HG03460 (cell line): ENCODE measurements around the gene EXOC1.
A peak's percentile ranks its signal among the peaks of the same experiment; 100 is the strongest.
"Not testable (repeated sequence)": the region's sequence is repeated elsewhere in the genome, so short reads cannot be mapped to it uniquely, and the experiment has no call there.

Experiments used
- ATAC-seq: cut with Tn5 transposase; IDR thresholded peaks from one replicate; pipeline ENCODE4 v1.9.1; 2021; ENCODE audit not compliant: unreplicated experiment

EXOC1 gene

DNA sequence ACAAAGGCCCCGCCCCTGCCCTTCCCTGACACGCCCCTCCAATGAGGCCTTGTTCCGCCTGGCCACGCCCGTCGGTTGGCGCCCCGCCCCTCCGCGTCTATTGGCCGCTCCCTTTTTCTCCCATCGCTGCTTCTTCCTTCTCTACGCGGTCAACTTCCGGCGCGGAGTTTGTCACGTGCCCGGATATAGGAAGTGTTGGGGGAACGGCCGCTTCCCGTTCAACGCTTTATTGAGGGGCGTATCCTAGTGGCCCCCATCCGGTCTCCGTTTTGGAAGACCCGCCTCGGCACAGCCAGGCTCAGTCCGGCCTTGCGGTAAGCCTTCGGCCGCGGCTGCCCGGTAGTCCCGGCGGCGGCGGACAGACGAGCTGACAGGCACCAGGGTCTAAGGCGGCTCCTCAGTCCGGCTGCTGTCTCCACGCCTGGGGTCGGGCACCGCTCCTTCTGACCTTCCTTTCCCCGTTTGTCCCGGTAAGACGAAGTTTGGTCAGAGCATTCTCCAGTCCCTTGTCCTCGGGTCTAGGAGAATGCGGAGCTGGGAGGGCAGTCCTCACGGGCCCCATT lies at the start of gene EXOC1:
Gene EXOC1, plus strand, starts transcription at position 165 of the 563 bp plus-strand sequence. CDS start 4,676 bp downstream, outside the sequence.
- peak; percentile 98 for ATAC-seq

DNA sequence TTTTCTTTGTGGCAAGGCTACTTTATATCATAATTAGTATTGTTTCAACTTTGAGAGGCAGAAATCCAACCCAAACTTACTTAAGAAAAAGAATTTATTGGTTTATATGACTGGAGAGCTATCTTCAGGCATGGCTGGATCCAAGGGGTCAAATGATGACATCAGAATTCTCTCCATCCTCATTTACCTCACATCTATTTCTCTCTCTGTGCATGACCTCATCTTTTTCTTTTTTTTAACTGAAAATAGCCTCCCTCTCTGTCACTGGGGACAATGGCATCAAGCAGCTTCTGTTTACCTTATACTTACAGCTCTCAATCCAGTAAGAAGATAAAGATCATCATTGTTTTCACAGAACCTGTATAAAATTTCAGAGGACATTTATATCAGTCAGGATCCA lies 45.9 kb upstream of the EXOC1 start:
- no peak for ATAC-seq

DNA sequence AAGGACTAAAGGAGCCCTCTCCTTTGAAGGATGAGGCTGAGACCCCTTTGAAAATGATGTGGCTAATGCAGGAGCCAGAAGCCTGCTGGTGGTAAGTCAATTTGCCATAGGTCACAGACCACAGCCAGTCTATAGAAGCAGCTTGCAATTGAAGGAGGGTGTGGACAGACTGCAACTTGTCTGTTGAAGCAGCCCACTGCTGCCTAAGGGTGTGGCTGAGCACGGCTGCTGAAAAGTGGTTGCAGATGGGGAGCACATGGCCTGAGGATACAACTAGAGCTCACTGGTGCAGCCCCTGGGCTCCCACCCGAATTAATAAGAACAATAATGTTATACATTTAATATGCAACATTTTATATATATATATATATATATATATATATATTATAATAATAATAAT lies 45.3 kb upstream of the EXOC1 start:
- ATAC-seq, result no peak

DNA sequence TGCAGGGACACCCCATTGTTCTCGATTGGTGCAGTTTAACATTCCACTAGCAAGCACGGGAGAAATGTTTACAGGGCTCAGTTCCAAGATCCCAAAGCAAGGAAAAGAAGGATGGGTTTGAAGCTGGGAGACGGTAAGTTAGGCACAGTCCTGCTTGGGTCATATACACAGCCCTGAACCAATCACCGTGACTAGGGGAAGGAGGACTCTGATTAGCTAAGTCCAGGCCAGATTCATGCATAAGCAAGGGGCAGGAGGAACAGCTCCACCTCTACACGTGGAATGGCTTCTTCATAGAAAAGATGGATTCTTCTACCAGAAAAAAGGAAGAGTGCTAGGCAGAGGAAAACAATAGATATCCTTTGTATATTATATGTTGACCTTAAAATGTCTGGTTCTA lies 44.8 kb upstream of the EXOC1 start:
- ATAC-seq, result no peak

DNA sequence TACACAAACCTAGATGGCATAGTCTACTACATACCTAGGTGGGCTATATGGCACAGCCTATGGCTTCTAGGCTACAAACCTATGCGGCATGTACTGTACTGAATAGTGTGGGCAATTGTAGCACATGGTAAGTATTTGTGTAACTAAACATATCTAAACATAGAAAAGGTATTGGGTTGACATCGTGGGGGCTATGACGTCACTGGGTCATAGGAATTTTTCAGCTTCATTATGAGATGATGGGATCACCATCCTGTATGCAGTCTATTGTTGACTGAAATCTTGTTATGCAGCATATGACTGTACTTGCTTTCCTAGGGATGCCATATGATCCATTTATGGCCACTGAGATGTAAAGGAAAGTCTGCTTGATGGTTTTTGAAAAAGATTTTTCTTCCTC lies 35.8 kb upstream of the EXOC1 start:
- ATAC-seq, result no peak

GRCh38 chr4:55819634-55820033 lies 33.8 kb upstream of the EXOC1 start, which contains the start of gene EXOC1L:
EXOC1L (plus strand) TSS chr4:55819790; CDS start chr4:55820027, 237 bp downstream.
- ATAC-seq, result no peak

DNA sequence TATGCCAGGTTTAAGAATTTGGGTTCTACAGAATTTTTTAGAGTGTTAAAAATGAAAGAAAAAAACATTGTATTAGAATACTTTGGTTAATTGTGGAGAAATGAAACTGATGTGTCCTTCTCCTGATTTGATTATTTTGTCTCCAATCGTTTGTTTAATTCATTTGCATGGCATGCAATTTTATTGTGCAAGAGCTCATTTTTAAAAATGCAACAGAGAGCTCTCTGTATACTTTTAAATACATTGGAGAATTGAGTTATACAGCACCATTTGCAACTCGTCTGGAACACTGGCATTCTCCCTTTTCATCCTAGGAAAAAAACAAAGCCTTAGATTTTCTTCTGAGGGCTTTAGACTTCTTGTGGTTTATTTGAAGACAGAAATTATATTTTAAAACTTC lies 33.2 kb upstream of the EXOC1 start:
- ATAC-seq, result no peak

GRCh38 chr4:55822329-55822728 lies 31.1 kb upstream of the EXOC1 start:
- no peak for ATAC-seq

GRCh38 chr4:55824865-55825264 lies 28.6 kb upstream of the EXOC1 start:
- ATAC-seq, result no peak

- ATAC-seq, result no peak
Observed at GRCh38 chr4:55826986-55827385, 26.5 kb upstream of the EXOC1 start.

DNA sequence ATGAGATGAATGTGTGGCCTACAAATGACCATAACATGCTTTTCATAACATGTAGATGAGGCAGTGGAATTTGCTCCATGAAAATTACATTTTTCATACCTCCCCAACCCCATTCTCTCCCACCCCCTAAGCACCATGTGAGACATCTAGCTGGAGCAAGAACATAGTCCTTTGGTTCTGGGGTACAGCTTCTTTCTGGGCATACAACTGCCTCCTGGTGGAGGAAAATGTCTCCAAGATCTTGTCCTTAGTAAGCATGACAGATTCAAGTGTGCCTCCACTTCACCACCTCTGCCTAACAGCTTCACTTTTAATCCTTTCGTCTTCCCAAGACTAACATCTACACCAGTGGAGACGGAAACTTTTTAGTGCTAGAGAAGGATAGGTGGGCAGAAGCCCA lies 25.9 kb upstream of the EXOC1 start:
- no peak for ATAC-seq

DNA sequence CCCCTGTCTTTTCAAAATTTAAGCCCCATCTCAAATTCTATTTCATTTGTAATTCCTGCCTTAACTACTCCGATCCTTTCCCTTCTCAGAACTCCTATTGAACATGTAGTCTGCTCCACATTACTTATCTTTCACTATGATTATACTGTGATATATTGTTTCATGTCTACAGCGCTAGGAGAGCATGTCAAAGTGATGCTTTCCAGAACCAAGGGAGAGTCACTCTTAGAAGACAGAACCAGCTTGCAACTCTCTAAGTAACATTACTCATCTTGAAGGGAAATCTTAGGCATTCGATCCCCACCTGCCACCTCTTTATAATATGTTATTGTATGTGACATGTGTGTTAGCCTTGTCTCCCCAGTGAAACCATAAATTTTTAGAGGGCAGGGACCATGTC lies 23.4 kb upstream of the EXOC1 start:
- no peak for ATAC-seq

DNA sequence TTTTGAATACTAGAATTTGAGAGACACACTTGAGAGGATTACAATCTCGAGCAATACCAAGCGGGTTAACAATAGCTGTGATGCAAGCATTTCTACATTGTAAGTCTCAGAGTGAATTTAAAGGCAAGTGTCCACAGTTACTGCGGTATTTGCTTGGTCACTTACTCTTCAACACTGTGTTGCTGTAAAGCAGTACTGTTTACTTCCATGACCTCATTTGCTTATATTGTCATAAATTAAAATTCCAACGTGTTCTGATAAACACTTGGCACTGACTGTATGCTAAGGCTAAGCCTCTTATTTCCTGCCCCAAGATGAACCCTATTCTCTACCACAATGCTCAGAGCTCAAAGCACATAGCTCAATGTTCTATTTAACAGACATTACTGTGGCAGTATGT lies 22.7 kb upstream of the EXOC1 start:
- no peak for ATAC-seq

GRCh38 chr4:55834086-55834795 lies 19.2 kb upstream of the EXOC1 start:
- ATAC-seq, result no peak

DNA sequence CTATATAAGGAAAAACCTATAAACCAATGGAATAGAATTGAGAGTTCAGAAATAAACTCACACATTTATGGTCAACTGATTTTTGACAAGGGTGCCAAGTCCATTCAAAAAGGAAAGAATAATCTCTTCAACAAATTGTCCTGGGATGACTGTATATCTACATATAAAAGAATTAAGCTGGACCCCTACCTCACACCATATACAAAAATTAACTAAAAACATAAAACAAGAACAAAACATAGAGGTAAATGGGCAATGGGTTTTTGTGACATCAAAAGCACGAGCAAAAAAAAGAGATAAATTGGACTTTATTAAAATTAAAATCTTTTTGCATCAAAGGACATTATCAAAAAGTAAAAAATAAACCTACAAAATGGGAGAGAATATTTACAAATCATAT lies 15.5 kb upstream of the EXOC1 start:
- no peak for ATAC-seq

- ATAC-seq, result no peak
Observed at GRCh38 chr4:55838356-55838755, 15.1 kb upstream of the EXOC1 start.

DNA sequence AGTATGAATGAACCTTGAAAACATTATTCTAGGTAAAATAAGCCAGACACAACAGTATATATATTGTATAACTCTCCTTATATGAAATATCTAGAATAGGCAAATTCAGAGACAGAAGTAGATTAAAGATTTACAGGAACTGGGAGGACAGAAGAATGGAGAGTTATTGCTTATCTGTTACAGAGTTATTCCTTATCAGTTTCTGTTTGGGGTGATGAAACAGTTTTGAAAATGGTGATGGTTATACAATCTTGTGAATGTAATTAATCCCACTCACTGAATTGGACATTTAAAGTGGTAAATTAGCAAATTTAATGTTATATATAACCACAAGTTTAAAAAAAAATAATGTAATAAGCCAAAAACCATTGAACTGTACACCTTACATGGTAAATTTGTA lies 14.5 kb upstream of the EXOC1 start:
- no peak for ATAC-seq

DNA sequence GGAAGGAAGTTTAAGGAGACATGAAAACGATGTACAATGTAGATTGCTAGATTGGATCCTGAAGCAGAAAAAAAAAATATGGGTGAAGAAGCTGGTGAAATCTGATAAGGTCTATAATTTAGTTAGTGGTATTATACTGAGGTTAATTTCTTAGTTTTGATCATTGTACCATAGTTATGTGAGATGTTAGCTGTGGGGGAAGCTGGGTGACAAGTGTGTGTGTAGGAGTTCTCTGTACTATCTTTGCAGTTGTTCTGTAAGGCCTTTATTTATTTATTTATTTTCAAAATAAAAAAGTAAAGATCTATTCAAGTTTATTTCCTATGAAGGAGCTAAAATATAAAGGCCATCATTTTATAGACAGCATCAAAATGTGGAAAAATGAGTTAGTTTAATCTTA lies 12.5 kb upstream of the EXOC1 start:
- ATAC-seq, result no peak

DNA sequence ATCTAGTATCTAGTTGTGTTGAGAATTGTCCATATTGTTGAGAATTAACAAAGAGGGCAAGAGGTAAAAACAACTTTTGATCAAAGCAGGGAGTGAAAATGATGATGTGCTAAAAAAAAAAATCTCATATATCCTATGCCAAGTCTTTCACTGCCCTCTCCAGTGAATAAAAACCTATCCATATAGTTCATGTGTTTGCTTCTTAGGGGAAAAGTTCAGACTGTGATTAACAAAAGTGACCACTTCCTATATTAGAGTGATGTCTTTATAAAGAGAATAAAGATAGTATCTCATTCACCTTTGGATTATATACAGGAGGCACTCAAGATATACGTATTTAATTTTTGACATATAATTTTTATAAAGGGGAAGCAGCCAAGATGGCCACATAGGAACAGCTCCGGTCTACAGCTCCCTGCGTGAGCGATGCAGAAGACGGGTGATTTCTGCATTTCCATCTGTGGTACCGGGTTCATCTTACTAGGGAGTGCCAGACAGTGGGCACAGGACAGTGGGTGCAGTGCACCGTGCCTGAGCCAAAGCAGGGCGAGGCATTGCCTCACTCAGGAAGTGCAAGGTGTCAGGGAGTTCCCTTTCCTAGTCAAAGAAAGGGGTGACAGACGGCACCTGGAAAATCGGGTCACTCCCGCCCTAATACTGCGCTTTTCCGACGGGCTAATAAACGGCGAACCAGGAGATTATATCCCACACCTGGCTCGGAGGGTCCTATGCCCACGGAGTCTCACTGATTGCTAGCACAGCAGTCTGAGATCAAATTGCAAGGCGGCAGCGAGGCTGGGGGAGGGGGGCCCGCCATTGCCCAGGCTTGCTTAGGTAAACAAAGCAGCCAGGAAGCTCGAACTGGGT lies 11.8 kb upstream of the EXOC1 start:
- not testable (repeated sequence) for ATAC-seq

DNA sequence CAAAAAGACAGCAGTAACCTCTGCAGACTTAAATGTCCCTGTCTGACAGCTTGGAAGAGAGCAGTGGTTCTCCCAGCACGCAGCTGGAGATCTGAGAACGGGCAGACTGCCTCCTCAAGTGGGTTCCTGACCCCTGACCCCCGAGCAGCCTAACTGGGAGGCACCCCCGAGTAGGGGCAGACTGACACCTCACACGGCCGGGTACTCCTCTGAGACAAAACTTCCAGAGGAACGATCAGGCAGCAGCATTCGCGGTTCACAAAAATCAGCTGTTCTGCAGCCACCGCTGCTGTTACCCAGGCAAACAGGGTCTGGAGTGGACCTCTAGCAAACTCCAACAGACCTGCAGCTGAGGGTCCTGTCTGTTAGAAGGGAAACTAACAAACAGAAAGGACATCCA lies 11.1 kb upstream of the EXOC1 start:
- ATAC-seq, result not testable (repeated sequence)

- no peak for ATAC-seq
Observed at GRCh38 chr4:55849724-55850123, 3.7 kb upstream of the EXOC1 start.

DNA sequence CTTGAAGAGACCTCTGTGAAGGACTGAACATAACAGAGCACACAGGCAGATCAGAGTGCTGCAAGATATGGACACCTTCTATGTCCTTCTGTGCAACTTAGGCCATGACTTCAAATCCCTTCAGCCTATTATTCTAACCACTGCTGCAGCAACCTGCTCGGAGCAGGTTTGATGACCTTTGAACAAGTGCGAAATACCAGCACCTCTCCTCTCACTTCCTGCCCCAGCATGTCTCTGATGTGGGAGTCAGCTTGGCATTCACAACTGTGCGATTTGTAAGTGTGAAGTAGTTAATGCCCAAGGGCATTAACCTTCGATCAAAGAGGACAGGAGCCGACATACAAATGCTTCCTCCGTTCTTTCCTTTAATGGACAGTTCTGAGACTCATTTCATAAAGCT lies 1.6 kb upstream of the EXOC1 start:
- no peak for ATAC-seq
